ENCODE measurements around the gene ETF1. TPM values are rescaled to one million over a fixed set of nuclear protein-coding genes. Genes with fewer than 3 reads are reported as not detected.
"Not testable (repeated sequence)": the region's sequence is repeated elsewhere in the genome, so short reads cannot be mapped to it uniquely, and the experiment has no call there.

Gene ETF1
- total RNA-seq, 2 donors from 2014 or later, result 106 to 109 TPM

DNA sequence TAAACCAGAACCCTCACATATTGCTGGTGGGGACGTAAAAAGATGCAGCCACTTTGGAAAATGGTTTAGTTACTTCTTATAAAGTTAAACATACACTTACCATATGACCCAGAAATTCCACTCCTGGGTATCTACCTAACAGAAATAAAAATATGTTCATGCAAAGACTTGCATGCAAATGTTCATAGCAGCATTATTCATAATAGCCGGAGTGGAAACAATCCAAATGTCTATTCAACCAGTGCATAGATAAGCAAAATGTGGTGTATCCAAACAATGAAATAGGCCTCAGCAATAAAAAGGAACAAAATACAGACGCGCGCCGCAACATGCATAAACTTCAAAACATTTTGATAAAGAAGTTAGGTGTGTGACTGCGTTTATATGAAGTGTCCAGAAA is 66.1 kb downstream of the ETF1 start:
- Histone ChIP-seq H3K36me3 (ENCODE audit: control insufficient read depth, insufficient read depth, low read length) (no peaks in the 10 kb centered on the region), H3K4me1 (ENCODE audit: control insufficient read depth, insufficient read depth, low read length) (no peaks in the 10 kb centered on the region), H3K9ac (ENCODE audit: extremely low read depth, low read length, poor library complexity, severe bottlenecking) (no peak overlapping the region), H3K27me3 (ENCODE audit: control insufficient read depth, insufficient read depth, low read length, poor library complexity, severe bottlenecking) (no peaks in the 10 kb centered on the region), H3K27ac (ENCODE audit: low read depth, low read length) (no peak overlapping the region), H3K9me3 (ENCODE audit: control insufficient read depth, low read length) (no peaks in the 10 kb centered on the region), H3K4me3 (ENCODE audit: low read length) (no peak overlapping the region)
- Mint-ChIP-seq H3K27ac (no peak overlapping the region), H3K27me3 (ENCODE audit: insufficient read depth) (peaks cover 15% of the 10 kb centered on the region), H3K4me3 (no peak overlapping the region), H3K4me1 (peaks cover 14% of the 10 kb centered on the region), H3K9me3 (no peaks in the 10 kb centered on the region), H3K36me3 (ENCODE audit: low read depth) (no peaks in the 10 kb centered on the region)
- DNase-seq, result no peak
- 94 to 97% methylated on average over 6 to 7 of the region's 7 CpGs for WGBS, 2 experiments (ENCODE audit: insufficient coverage in 1 of 2, insufficient read length in 1 of 2)
- TF ChIP-seq, protein P1, sequence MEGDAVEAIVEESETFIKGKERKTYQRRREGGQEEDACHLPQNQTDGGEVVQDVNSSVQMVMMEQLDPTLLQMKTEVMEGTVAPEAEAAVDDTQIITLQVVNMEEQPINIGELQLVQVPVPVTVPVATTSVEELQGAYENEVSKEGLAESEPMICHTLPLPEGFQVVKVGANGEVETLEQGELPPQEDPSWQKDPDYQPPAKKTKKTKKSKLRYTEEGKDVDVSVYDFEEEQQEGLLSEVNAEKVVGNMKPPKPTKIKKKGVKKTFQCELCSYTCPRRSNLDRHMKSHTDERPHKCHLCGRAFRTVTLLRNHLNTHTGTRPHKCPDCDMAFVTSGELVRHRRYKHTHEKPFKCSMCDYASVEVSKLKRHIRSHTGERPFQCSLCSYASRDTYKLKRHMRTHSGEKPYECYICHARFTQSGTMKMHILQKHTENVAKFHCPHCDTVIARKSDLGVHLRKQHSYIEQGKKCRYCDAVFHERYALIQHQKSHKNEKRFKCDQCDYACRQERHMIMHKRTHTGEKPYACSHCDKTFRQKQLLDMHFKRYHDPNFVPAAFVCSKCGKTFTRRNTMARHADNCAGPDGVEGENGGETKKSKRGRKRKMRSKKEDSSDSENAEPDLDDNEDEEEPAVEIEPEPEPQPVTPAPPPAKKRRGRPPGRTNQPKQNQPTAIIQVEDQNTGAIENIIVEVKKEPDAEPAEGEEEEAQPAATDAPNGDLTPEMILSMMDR (conservative IDR thresholded peaks at IDR 0.05), result no peak

- H3K4me1 ChIP-seq (ENCODE audit: control insufficient read depth, insufficient read depth, low read length); H3K27ac Mint-ChIP-seq; H3K36me3 Mint-ChIP-seq (ENCODE audit: low read depth); DNase-seq; H3K27me3 Mint-ChIP-seq (ENCODE audit: insufficient read depth); H3K36me3 ChIP-seq (ENCODE audit: control insufficient read depth, insufficient read depth, low read length); H3K4me3 Mint-ChIP-seq; H3K9me3 ChIP-seq (ENCODE audit: control insufficient read depth, low read length); H3K9ac ChIP-seq (ENCODE audit: extremely low read depth, low read length, poor library complexity, severe bottlenecking); H3K27me3 ChIP-seq (ENCODE audit: control insufficient read depth, insufficient read depth, low read length, poor library complexity, severe bottlenecking); H3K27ac ChIP-seq (ENCODE audit: low read depth, low read length); H3K9me3 Mint-ChIP-seq; H3K4me3 ChIP-seq (ENCODE audit: low read length): not testable (repeated sequence)
- 91 to 96% methylated on average over 5 of the region's 5 CpGs for WGBS, 2 experiments (ENCODE audit: insufficient coverage in 1 of 2, insufficient read length in 1 of 2)
- H3K4me1 Mint-ChIP-seq, result peaks cover 14% of the 10 kb centered on the region
Observed at GRCh38 chr5:138473151-138473550, 69.9 kb downstream of the ETF1 start.

GRCh38 chr5:138472353-138472752 is 70.7 kb downstream of the ETF1 start:
- Mint-ChIP-seq H3K27ac (no peak overlapping the region), H3K4me1 (peaks cover 16% of the 10 kb centered on the region), H3K9me3 (no peaks in the 10 kb centered on the region), H3K4me3 (no peak overlapping the region), H3K36me3 (ENCODE audit: low read depth) (peaks cover 5% of the 10 kb centered on the region), H3K27me3 (ENCODE audit: insufficient read depth) (peaks cover 12% of the 10 kb centered on the region)
- peaks cover 6% of the 10 kb centered on the region for H3K36me3 ChIP-seq (ENCODE audit: control insufficient read depth, insufficient read depth, low read length)
- TF ChIP-seq, protein P1 (conservative IDR thresholded peaks at IDR 0.05), result no peak
- no peaks in the 10 kb centered on the region for H3K4me1 ChIP-seq (ENCODE audit: control insufficient read depth, insufficient read depth, low read length)
- H3K9me3 ChIP-seq (ENCODE audit: control insufficient read depth, low read length), result no peaks in the 10 kb centered on the region
- no peak overlapping the region for H3K27ac ChIP-seq (ENCODE audit: low read depth, low read length)
- no peak overlapping the region for H3K9ac ChIP-seq (ENCODE audit: extremely low read depth, low read length, poor library complexity, severe bottlenecking)
- H3K27me3 ChIP-seq (ENCODE audit: control insufficient read depth, insufficient read depth, low read length, poor library complexity, severe bottlenecking), result no peaks in the 10 kb centered on the region
- H3K4me3 ChIP-seq (ENCODE audit: low read length), result no peak overlapping the region
- 55 to 67% methylated on average over 5 to 6 of the region's 6 CpGs for WGBS, 2 experiments (ENCODE audit: insufficient coverage in 1 of 2, insufficient read length in 1 of 2)
- DNase-seq, result peak; percentile 85

DNA sequence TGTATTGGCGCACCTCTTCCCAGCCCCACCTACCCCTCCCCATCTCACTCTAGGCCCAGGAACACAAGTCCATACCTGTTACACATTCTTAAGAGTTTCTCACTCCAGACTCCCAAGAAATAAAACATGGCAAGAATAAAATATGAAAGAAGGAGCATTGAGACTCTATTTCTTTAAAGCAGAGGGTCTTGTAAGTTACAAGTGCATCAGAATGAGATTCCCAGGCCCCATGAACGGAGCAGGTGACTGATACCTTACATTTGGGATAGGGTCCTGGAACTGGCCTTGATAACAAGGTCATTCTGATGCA is 72.0 kb downstream of the ETF1 start:
- peaks cover 23% of the 10 kb centered on the region for H3K27me3 Mint-ChIP-seq (ENCODE audit: insufficient read depth)
- WGBS, 2 experiments (ENCODE audit: insufficient coverage in 1 of 2, insufficient read length in 1 of 2), result 90 to 100% methylated on average over 1 to 2 of the region's 2 CpGs

More for the DNA sequence above, 72.0 kb downstream of the ETF1 start:
- Histone ChIP-seq H3K4me1 (ENCODE audit: control insufficient read depth, insufficient read depth, low read length) (peaks cover 7% of the 10 kb centered on the region), H3K9me3 (ENCODE audit: control insufficient read depth, low read length) (no peaks in the 10 kb centered on the region), H3K9ac (ENCODE audit: extremely low read depth, low read length, poor library complexity, severe bottlenecking) (no peak overlapping the region), H3K4me3 (ENCODE audit: low read length) (no peak overlapping the region), H3K27ac (ENCODE audit: low read depth, low read length) (no peak overlapping the region), H3K27me3 (ENCODE audit: control insufficient read depth, insufficient read depth, low read length, poor library complexity, severe bottlenecking) (peaks cover 8% of the 10 kb centered on the region), H3K36me3 (ENCODE audit: control insufficient read depth, insufficient read depth, low read length) (peaks cover 10% of the 10 kb centered on the region)
- no peak overlapping the region for H3K27ac Mint-ChIP-seq
- H3K9me3 Mint-ChIP-seq, result no peaks in the 10 kb centered on the region
- H3K4me3 Mint-ChIP-seq, result no peak overlapping the region
- H3K4me1 Mint-ChIP-seq, result peaks cover 17% of the 10 kb centered on the region
- TF ChIP-seq, protein P1 (conservative IDR thresholded peaks at IDR 0.05), result no peak
- H3K36me3 Mint-ChIP-seq (ENCODE audit: low read depth), result peaks cover 11% of the 10 kb centered on the region
- DNase-seq, result no peak

All from endodermal cell (in vitro differentiated cells).